GM18520 (cell line): ENCODE data around the gene IFNL4.
"Not testable (repeated sequence)": the region's sequence is repeated elsewhere in the genome, so short reads cannot be mapped to it uniquely, and the experiment has no call there.

Experiments
- ATAC-seq: cut with Tn5 transposase; IDR thresholded peaks from one replicate; pipeline ENCODE4 v1.9.1; 2021; ENCODE audit not compliant: unreplicated experiment

IFNL4 gene

DNA sequence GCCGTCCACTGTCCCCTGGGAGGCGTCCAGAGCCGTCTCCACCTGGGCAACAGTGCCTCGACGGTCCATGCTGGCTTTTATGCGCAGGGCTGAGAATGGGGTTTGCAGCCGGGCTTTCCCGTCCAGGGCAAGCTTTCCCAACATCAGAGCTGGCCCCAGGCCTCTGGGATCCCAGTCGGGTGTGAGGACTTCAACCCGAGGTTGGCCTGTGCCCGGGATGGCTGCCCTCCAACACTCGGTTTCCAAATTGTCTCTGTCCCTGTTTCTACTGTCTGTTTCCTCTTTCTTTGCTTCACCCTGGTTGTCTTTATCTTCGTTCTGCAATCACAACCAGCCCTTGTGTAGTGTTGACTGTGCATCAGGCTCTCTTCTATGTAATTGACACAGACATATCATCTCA is at the start of gene IFNL4:
IFNL4 (minus strand) TSS at position 51 of the 400 bp plus-strand sequence.
- no peak for ATAC-seq

DNA sequence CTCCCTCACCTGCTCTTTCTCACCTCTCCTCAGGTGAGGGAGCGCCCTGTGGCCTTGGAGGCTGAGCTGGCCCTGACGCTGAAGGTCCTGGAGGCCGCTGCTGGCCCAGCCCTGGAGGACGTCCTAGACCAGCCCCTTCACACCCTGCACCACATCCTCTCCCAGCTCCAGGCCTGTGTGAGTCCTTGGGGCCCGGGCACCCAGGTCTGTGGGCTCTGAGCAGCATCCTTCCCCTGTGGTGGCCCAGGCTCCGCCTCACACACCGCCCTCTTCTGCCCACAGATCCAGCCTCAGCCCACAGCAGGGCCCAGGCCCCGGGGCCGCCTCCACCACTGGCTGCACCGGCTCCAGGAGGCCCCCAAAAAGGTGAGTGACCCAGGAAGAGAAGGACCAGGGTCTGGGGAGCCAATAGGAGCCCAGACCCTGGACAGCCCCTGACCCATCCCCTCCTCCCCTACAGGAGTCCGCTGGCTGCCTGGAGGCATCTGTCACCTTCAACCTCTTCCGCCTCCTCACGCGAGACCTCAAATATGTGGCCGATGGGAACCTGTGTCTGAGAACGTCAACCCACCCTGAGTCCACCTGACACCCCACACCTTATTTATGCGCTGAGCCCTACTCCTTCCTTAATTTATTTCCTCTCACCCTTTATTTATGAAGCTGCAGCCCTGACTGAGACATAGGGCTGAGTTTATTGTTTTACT is 49.4 kb upstream of the IFNL4 start:
- ATAC-seq, result no peak

DNA sequence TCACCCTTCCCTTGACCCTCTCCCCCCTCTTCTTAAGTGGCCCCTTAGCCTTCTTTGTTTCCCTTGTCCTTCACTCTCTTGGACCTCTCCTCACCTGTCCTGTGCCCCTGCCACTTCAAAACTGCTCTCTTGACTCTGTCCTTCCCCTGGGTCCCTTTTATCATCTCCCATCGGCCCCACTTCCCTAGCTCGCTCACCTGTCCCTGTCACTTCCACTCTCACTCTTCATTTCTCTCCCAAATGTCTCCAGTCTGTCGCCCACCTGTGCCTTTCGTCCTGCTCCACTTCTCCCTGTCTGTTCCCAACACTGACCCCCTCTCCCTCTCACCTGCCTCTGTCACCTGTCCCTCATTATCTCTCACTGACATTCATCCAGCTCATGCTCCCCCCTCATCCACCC is 48.2 kb upstream of the IFNL4 start:
- ATAC-seq, result no peak

DNA sequence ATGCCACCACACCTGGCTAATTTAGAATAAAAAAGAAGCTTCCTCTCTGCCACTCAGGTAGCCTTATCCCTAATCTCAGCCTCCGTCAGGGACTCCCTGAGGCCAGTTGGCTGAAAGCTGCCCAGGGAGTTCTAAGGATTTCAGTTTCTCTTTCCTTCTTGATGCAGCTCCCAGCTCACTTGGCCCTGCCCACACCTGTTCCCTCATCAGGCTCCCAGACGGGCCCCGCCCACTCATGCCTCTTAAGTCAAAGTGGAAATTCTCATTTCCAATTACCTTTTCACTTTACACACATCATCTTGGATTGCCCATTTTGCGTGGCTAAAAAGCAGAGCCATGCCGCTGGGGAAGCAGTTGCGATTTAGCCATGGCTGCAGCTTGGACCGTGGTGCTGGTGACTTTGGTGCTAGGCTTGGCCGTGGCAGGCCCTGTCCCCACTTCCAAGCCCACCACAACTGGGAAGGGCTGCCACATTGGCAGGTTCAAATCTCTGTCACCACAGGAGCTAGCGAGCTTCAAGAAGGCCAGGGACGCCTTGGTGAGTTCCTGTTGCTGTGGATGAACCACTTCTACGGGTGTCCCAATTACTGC is 47.5 kb upstream of the IFNL4 start, which contains the start of gene IFNL1:
IFNL1 (plus strand) TSS at position 353 of the 591 bp plus-strand sequence; CDS start at position 368, 15 bp downstream.
- no peak for ATAC-seq

DNA sequence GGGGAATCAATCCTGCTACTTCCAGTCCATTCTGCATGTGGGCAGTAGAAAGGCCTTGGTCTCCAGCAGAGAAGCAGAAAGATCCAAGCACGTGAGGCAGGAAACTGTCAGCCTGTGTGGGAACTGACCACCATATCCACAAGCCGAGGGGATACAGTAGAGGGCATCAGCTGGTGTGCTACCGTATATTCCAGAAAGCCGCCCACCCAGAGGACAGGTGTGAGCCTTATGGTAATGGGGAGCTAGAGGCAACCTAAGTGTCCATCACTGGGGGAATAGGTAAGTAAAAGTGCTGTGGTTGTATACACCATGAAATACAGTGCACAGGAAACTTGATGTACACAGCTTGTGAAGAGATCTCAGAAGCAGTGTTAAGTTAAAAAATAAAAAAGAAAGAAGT is 44.7 kb upstream of the IFNL4 start:
- no peak for ATAC-seq

DNA sequence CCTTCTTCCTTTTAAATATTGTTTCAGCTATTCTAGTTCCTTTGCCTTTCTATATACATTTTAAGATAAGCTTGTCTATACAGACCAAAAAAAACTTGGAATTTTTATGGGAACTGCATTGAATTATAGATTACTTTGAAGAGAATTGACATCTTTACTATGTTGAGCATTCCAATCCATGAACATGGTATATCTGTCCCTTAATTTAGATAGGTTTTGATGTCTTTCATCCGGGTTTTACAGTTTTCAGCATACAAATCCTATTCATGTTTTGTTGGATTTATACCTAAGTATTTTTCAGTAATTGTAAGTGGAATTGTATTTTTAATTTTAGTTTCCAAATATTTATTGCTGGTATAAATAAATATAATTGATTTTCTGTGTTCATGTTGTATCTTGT is 35.4 kb upstream of the IFNL4 start:
- ATAC-seq, result no peak

DNA sequence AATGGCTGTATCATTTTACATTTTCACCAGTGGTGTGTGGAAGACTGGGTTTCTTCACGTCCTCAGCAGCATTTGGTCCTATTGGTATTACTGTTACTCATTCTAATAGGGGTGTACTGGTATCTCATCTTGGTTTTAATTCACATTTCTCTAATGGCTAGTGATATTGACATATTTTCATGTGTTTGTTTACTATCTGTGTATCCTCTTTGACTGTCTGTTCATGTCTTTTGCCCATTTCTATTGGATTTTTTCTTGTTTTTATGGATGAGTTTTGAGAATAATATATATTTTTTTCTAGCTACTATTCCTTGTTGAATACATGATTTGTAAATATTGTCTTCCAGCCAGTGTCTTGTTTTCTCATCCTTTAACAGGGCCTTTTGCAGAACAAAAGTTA is 33.4 kb upstream of the IFNL4 start:
- ATAC-seq, result no peak

DNA sequence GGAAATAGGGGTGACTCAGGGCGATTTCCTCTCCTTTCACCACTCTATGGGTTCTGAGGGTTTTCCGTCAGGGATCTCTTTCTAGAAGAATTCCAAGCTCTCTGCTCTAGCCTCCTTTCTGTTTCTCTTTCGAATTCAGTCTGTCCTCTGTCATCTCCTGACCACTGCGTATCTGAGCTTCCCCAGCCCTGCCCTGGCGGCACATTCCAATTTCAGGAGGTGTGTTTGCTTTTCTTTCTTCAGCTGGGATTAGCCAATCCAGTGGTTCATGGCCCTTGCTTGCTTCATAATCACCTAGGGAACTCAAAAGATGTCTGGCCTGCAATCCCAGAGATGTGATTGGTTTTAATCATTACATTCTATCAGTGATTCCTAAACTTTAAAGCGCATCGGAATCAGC is 28.9 kb upstream of the IFNL4 start:
- no peak for ATAC-seq

DNA sequence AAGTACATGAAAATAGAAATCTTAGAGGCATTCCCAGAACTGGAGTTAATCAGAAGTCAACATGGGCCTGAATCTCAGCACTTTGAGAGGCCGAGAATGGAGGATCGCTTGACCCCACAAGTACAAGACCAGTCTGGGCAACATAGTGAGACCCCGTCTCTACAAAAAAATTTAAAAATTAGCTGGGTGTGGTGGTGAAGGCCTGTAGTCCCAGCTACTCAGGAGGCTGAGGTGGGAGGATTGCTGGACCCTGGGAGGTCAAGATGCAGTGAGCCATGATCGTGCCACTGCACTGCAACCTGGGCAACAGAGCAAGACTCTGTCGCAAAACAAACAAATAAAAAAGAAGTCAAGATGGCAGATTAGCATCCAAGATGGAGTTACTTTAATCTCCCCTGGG is 28.1 kb upstream of the IFNL4 start:
- no peak for ATAC-seq

DNA sequence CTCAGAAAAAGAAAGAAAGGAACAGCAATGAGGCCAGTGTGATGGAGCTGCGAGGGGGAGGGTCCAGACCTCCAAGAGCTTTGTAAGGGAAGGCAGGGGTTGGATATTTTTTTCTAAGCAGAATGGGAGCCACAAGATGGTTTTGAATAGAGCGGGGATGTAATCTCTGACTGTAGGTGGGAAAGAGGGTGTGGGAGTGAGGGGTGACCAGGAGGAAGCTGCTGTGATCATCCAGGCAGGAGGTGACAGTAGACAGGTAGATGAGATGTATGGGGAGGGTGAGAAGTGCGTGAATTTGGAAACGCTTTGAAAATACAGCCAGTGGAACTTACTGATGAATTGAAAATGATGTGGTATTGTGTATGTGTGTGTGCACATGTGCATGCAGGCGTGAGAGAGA is 26.9 kb upstream of the IFNL4 start:
- ATAC-seq, result no peak

DNA sequence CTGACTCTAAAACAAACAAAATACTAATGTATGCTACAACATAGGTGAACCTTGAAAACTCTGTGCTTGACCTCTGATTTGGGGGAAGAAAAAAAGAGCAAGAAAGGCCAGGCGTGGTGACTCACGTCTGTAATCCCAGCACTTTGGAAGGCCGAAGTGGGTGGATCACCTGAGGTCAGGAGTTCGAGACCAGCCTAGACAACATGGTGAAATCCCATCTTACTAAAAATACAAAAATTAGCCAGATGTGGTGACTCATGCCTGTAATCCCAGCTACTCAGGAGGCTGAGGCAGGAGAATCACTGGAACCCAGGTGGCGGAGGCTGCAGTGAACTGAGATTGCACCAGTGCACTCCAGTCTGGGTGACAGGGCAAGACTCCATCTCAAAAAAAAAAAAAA is 25.2 kb upstream of the IFNL4 start:
- ATAC-seq, result not testable (repeated sequence)

DNA sequence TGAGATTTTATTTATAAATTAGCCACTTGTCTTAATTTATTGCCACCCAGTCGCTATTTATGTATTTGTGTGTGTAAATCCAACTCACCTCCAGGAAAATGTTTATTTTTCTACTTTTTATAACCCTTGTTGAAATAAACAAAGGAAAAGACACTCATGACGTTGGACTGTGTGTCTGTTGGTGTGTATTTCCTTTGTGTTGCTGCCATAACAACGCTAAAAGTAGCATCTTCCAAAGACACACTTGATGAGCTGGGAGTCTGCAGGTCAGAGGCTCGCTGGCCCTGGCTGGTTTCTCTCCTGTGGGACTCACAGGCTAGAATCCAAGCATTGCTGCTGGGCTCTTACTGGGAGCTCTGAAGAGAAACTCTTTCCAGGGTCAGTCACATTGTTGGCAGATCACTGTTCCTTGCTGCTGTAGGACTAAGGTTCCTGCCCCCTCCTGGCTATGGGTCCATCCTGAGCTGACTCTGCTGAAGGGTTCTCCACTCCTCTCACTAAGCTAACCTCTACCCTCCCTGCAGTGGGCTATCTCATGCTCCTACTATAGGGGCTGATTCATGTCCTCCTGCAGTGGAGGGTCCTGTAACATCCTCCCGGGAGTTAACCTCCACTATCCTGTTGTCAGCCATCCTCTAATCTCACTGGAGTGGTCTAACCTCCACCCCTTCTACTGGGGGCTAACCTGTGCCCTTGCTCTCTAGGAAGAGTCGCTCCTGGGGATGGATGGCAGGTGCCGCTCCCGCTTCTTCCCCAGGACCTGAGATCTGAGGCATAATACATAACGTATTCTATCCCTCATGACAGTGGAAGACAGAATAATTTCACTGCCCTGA is 21.6 kb upstream of the IFNL4 start:
- ATAC-seq, result no peak

DNA sequence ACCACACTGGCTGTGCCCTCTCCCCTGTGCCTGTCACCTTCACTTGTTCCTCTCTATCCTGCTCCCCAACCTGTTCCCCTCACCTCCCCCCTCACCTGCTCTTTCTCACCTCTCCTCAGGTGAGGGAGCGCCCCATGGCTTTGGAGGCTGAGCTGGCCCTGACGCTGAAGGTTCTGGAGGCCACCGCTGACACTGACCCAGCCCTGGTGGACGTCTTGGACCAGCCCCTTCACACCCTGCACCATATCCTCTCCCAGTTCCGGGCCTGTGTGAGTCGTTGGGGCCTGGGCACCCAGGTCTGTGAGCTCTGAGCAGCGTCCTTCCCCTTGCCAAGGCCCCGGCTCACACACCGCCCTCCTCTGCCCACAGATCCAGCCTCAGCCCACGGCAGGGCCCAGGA is 20.7 kb upstream of the IFNL4 start:
- ATAC-seq, result not testable (repeated sequence)

DNA sequence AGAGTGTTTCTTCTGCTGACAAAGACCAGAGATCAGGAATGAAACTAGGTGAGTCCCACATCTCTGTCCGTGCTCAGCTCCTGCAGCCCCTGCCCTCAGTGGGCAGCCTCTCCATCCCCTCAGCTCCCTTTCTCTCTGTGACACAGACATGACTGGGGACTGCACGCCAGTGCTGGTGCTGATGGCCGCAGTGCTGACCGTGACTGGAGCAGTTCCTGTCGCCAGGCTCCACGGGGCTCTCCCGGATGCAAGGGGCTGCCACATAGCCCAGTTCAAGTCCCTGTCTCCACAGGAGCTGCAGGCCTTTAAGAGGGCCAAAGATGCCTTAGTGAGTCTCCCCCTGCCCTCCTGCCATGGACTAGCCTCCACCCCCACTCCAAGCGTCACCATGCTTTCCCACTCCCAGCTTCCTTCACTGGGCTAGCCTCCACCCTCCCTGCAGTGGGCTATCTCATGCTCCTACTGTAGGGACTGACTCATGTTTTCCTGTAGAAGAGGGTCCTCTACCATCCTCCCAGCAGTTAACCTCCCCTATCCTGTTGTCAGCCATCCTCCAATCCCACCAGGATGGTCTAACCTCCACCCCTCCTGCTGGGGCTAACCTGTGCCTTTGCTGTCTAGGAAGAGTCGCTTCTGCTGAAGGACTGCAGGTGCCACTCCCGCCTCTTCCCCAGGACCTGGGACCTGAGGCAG is 20.0 kb upstream of the IFNL4 start:
- not testable (repeated sequence) for ATAC-seq

DNA sequence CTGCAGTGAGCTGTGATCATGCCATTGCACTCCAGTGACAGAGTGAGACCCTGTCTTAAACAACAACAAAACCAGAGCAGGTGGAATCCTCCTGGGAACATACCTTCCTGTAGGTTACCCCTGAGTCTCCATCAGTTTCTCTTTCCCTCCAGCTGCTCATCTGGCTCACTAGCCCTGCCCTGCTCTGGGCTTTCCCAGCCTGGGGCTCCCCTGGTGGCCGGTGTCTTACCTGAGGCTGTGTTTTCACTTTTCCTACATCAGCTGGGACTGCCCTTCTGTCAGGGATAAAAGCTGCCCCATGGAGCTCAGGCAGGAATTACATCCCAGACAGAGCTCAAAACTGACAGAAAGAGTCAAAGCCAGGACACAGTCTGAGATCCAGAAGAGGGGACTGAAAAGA is 19.4 kb upstream of the IFNL4 start, which contains the start of gene IFNL2:
IFNL2 (plus strand) TSS at position 312 of the 400 bp plus-strand sequence. CDS start 173 bp downstream, outside the sequence.
- ATAC-seq, result not testable (repeated sequence)

DNA sequence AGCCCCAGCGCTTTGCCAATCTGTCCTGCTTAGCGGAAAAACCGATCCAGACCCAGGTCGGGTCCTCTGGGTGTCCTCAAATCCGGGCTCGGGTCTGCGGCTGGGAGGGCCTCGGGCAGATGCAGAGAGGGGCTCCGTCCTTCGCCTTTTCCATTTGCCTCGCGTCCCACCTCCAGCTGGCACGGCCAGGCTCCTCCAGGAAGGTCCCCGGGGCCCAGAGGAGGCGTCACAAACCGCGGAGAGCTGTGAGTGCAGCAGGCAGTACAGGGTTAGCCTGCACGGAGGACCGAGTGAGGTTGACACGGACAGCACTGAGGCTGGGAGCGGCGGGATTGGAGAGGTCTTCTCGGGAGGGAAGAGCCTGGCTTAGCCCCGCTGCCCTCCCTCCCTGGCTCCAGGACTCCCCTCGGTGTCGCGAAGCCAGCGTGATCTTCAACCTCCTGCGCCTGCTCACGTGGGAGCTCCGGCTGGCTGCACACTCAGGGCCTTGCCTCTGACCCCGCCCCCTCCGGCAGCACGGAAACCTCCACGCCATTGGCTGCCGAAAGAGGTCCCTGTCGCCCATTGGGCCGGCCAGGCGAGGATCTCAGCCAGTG is 16.8 kb upstream of the IFNL4 start:
- ATAC-seq, result no peak

DNA sequence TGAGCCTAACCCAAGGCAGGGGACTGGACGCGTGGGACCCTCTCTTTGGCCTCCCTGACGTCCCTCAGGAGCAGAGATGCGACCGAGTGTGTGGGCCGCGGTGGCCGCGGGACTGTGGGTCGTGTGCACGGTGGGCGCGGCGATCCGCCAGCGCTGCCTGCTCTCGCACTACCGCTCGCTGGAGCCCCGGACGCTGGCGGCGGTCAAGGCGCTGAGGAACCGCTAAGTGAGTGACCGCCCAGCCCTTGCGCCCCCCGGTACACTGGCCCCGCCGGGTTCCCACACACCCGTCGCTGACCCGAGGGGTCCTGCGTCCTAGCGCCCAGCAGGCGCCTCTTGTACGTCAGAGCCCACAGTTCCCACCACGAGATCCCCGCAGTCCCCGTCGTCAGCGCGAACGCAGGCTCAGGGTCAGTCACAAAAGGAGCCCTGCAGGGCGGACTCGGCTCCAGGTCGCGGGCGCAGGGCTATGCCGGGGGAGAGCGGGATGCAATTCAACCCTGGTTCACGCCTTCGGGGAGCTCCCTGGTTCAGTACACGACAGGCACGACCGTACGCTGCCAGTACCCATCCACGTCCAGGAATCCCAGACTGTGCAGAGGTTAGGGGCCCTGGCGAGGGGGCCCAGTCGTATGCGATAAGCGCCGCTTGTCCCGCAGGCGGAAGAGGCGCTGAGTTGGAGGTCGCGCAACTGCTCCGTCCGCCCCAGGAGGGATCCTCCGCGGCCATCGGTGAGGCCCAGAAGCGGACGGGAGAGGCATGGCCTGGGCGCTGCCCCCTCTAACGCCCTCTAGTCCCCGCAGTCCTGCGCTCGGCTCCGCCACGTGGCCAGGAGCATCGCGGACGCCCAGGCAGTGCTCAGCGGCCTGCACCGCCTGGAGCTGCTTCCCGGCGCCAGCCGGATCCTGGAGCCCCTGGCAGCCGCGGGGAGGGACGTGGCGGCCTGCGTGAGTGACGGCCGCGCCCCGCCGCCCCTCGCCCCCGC is 15.9 kb upstream of the IFNL4 start:
- ATAC-seq, result no peak

DNA sequence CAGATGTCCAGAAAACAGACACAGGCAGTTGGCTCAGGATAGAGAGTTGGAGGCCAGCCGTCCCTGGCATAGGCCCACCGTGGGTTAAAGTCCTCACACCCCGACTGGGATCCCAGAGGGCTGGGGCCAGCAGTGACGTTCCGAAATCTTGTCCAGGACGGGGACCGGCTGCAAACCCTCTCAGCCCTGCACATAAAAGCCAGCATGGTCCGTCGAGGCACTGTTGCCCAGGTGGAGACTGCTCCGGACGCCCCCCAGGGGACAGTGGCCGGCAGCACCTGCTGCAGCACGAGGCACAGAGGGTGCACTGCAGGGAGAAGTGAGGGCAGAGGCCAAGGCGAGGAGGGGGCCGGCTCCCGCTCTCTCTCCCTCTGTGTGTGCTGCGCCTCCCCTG is 15.3 kb upstream of the IFNL4 start:
- ATAC-seq, result no peak

DNA sequence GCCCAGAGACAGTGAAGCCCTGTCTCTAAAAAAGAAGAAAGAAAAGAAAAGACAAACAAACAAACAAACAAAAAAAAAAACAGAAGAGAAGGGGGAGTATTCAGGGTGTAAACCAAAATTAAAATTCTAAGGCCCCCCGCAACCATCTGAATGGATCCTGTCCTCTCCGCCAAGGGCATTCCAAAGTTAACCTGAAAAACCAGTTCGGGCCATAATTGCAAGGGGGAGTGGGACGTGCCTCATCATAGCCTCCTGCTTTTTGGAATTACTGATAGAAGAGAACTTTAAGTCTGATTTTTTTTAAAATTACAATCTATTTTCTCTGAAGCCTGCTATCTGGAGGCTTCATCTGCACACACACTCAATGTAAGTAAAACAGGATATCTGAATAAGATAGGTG is 13.8 kb upstream of the IFNL4 start:
- ATAC-seq, result no peak

DNA sequence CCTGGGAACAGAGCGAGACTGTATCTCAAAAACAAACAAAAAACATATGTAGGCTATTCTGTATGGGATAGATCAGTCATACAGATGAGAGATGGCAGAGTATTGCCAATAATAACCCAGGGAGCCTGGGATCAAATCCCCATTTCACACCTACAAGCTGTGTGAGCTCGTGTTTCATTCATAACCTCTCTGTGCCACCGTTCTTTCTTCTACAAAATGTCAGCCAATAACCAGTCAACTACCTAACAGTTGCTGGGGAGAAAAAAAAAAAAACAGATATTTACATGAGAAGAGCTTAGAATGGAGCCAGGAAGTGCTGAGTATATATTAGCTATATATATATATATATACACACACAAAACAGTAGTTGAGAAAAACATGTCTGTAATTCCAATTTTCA is 13.0 kb upstream of the IFNL4 start:
- ATAC-seq, result no peak
